GM21576 (cell line): Measurements from ENCODE around the gene HOXD9.
A peak's percentile ranks its signal among the peaks of the same experiment; 100 is the strongest.

Experiments
- ATAC-seq: cut with Tn5 transposase; IDR thresholded peaks from one replicate; pipeline ENCODE4 v1.9.1; 2021; ENCODE audit warnings: mild to moderate bottlenecking, moderate library complexity; ENCODE audit not compliant: unreplicated experiment

The HOXD9 gene

DNA sequence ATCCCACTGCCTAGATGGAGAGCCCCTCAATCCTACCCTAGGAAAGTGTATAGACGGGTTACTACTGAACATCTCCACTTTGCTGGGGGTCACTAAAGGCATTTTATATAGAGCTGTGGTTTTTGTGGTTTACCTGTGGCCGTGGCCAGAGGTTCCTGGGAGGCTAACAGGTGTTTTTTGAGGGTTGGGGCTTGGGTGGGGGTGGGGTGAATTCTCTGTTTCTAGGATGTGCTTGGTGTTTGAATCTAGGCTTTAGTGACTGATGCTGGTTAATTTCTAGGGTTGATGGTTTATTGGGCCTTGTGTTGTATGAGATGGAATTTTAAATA lies 14.7 kb downstream of the HOXD9 start:
- ATAC-seq, result no peak

- ATAC-seq, result no peak
Measured at GRCh38 chr2:176137906-176138305, 15.4 kb downstream of the HOXD9 start.

DNA sequence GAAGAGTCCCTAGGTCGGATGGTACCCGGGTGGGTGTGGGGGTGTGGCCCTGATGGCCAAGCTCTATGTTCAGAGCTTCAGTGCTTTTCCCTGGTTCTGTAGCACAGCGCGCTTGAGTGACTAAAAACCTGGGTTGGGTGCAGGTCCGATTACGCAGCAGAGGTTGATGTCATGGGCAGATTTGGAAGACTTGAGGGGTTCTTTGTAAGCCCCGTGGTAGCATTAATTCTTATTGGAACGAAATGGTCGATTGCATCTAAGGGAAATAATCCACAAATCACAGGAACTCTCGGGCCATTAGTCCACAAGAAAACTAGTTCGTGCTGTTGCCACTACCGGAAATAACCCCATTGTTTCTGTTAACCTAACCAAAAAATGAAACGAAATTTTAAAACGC lies 16.0 kb downstream of the HOXD9 start:
- ATAC-seq, result no peak

GRCh38 chr2:176138923-176139660 lies 16.6 kb downstream of the HOXD9 start:
- no peak for ATAC-seq

- no peak for ATAC-seq
Measured at GRCh38 chr2:176139661-176140512, 17.4 kb downstream of the HOXD9 start.

DNA sequence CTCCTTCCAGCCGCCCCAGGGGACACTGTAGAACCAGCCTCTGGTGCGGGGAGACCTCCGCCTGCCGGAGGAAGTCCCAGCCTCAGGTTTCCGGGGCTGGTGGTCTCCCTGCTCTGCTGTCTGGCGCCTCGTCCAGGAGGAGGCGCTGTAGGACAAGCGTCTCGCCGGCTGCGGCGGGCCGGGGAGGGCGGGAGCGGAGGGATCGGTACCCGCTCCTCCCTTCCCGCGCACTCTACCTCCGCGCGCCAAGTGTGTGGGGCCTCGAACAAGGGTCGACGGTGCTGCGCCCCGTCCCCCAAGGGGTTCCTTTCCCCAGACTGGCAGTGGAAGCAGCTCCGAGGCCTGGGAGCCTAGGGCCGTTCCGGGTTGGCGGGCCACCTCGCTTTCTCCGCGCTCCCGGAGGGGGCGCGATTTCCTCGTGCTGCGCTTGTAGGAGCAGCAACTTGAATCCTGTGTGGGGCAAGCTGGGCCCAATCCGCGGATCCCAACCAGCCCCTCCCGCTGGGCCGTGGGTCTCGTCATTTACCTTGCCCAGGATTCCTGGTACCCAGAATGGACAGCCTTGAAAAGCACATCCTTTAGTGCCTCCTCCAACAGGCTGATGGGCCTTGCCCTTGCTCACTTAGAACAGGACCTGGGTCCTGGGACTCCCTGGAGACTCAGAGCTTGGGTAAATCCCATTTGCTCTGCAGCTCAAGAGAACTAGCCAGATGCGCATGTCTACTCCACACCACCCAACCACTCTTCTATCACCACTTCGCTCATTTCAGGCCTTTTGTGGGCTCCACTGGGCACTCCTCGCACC lies 18.2 kb downstream of the HOXD9 start:
- ATAC-seq, result peak; percentile 87

- ATAC-seq, result no peak
Measured at GRCh38 chr2:176142281-176142680, 19.8 kb downstream of the HOXD9 start.

GRCh38 chr2:176145085-176145969 lies 22.8 kb downstream of the HOXD9 start:
- ATAC-seq, result no peak

- no peak for ATAC-seq
Measured at GRCh38 chr2:176146101-176146500, 23.6 kb downstream of the HOXD9 start.

DNA sequence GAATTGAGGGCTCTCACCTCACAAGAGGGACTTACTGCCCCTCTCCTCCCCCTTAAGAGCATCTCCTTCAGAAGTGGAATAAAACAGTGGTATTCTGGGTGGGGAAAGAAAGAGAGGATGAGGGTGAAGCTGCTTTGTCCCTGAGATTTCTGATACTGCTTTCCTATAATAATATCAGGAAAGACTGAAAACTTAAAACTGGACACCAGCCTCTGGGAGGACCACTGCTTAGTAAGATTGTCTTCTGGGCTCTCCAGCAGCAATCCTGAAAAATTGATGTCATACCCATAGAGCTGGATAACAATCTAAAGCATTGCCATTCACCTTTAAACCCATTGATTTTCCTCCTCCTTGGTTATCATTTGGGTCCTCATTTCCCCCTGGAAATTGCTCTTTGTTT lies 24.1 kb downstream of the HOXD9 start:
- ATAC-seq, result no peak

GRCh38 chr2:176147210-176147799 lies 24.8 kb downstream of the HOXD9 start:
- ATAC-seq, result no peak

DNA sequence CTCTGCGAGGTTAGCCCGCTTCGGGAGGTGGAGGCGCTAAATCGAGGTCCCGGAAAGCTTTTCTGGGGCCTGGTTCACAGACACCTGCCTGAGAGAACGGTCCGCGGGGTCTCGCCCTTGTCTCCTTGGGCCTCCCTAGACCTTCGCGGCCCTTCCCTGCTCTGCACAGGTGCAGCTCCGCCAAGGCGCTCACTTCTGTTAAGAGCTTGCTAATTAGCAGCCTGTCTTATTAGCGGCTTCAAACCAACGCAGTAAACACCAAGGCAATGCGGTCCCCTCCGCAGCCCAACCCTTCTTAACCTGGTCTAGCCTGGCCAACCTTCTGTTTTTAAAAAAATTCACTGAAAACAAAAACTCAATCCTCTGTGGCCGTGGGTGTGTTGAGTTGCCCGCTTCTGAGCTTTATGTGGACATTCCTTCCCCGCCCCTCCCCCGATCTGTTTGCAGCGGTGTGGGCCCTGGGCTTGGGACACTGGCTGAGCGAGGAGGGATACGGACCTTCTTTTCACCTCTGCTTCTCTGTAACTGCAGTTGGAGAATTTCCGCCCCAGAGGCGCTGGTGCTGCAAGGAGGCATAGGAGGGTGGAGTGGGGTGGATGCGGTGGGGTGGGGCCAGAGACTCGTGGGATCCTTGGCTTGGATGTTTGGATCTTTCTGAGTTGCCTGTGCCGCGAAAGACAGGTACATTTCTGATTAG lies 25.4 kb downstream of the HOXD9 start:
- ATAC-seq, result no peak

GRCh38 chr2:176148751-176149421 lies 26.4 kb downstream of the HOXD9 start:
- no peak for ATAC-seq

DNA sequence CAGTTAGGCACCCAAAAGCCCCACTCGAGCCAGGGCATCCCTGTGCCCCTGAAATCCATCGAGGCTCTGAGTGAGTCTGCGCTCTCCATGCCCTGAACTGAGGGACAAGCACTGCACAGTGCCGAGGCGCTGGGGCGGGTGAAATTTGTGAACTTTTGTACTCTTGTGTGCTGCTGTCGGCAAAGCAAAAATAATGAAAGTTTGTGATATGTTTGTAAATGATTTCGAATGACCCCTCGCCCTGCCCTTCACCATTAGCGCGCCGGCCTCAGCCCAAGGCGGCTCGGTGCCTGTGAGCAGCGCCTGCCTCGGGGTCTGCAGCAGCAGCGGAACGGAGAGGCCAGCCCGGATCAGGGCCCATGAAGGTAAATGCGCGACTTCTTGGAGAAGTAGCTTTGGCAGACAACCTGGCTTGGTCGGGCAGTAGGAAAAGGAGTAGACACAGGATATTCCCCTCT lies 27.0 kb downstream of the HOXD9 start:
- ATAC-seq, result no peak

DNA sequence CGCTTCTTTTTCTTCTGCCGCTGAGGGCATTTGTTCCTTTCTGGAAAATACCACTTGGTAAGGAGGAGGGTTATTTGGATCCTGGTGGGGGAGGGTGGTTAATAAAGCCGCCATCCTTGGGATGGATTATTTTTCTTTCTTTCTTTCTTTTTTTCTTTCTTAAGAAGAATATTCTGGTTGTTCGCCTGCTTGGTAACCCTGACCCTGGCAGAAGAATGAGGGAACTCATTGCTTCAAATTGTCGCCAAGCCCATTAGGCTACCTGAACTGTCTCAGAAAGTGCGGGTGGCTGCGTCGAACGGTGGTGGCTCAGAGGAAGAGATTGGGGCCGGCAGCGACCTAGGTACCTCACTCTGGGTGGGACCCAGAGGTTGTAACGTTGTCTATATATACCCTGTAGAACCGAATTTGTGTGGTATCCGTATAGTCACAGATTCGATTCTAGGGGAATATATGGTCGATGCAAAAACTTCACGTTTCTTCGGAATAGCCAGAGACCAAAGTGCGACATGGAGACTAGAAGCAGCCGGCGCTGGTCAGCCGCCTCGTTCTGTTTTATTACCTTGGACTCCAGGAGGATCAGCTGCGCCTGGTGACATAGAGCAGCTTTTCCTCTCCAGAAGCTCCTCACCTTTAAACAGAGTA lies 27.5 kb downstream of the HOXD9 start:
- no peak for ATAC-seq

DNA sequence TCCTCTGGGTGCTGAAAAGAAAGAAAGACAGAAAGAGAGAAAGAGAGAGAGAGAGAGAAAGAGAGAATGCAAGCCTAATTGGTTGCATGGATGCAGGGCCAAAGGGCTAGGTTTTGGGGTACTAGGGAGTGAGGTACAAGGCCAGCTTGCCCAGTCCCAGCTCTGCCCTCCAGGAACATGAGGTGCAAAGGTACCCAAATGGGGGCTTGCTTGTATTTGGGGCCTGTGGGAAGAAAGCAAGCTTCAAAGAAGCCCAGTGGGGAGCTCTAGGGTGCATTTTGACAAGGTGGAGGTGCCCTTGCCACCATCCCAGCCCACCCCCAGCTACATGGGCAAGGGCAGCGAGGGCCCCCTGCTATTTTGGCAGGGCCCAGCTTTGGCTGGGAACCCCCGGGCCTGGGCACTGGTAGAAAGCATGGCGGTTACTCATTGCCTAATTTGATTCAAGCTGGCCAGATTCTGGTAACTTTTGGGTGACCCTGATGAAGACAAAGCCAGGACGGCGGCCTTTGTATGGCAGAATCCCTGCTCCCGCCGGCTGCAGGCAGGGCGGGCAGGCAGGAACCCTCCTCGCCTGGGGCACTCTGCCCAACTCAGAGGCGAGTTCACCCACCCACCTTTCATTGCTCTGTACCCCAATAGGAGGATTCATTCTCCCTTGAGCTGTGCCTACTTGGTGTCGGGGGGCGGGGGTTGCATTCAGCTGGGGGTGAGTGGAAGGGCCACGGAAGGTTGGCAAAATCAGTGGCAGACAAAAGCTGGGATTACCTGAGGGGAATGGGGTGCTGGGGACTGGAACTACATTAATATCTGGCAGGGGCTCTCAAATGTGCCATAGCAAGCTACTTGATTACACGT lies 28.3 kb downstream of the HOXD9 start:
- ATAC-seq, result no peak

GRCh38 chr2:176151442-176152287 lies 29.1 kb downstream of the HOXD9 start, which contains the start of gene HOXD4:
Gene HOXD4 (plus strand): TSS chr2:176151550. CDS start chr2:176151634, 84 bp downstream.
- no peak for ATAC-seq
